OCI-LY7 (cell line): ENCODE data around the gene CYP8B1. TPM values are rescaled to one million over a fixed set of nuclear protein-coding genes. Genes with fewer than 3 reads are reported as not detected.

Experiments
- BruUV-seq: library from RNA; stranded (reverse); fragments of 400-500 nt; replicated peaks from 2 replicates; lab custom pipeline; 2021; lab: Mats Ljungman, UMichigan
- CTCF ChIA-PET: fragments of 300-600 bp; sonication (Branson Sonifier 250); formaldehyde crosslinking; loops from one replicate; lab custom pipeline; 2022; ENCODE audit warnings: antibody characterized with exemption; ENCODE audit not compliant: unreplicated experiment; lab: Charles Lee
- POLR2A ChIA-PET: fragments of 300-600 bp; sonication (Branson Sonifier 250); formaldehyde crosslinking; loops from one replicate; lab custom pipeline; 2022; ENCODE audit warnings: antibody characterized with exemption; lab: Charles Lee
- DNase-seq: peaks from one replicate; pipeline ENCODE4 v3.0.0-alpha.2; 2015; ENCODE audit warnings: low spot score
- H2AFZ ChIP-seq: fragments of 200-600 bp; sonication (generic), shearing (Covaris generic); 2 replicates; pipeline ENCODE4 v1.6.1; 2014; ENCODE audit warnings: mild to moderate bottlenecking, antibody characterized with exemption, low read length, moderate library complexity
- H3K27ac ChIP-seq: fragments of 200-600 bp; sonication (generic); 2 replicates; pipeline ENCODE4 v1.5.1; 2014; ENCODE audit warnings: mixed run types, low read depth, mild to moderate bottlenecking, moderate library complexity, low read length, inconsistent platforms; ENCODE audit not compliant: poor library complexity, severe bottlenecking
- H3K36me3 ChIP-seq: fragments of 200-600 bp; sonication (generic); 2 replicates; pipeline ENCODE4 v1.6.1; 2014; ENCODE audit warnings: mild to moderate bottlenecking, antibody characterized with exemption, low read length, moderate library complexity, mixed read lengths; ENCODE audit not compliant: insufficient read depth
- H3K4me1 ChIP-seq: fragments of 200-600 bp; sonication (generic); 2 replicates; pipeline ENCODE4 v1.5.1; 2014; ENCODE audit warnings: mild to moderate bottlenecking, low read length; ENCODE audit not compliant: insufficient read depth, poor library complexity, severe bottlenecking
- H3K4me2 ChIP-seq: fragments of 200-600 bp; sonication (generic); 2 replicates; pipeline ENCODE4 v1.6.1; 2014; ENCODE audit warnings: mild to moderate bottlenecking, low read length
- H3K4me3 ChIP-seq: fragments of 200-600 bp; sonication (generic); 2 replicates; pipeline ENCODE4 v1.5.1; 2014; ENCODE audit warnings: mild to moderate bottlenecking, low read depth, low read length; ENCODE audit not compliant: poor library complexity, severe bottlenecking
- H3K79me2 ChIP-seq: fragments of 200-600 bp; sonication (generic); 2 replicates; pipeline ENCODE4 v1.6.1; 2016; ENCODE audit warnings: low read depth, mild to moderate bottlenecking, low read length, moderate library complexity, mixed read lengths; ENCODE audit not compliant: insufficient read depth
- H3K9me2 ChIP-seq: fragments of 200-600 bp; sonication (generic); 2 replicates; pipeline ENCODE4 v1.6.1; 2016; ENCODE audit warnings: mild to moderate bottlenecking, low read length, mixed read lengths; ENCODE audit not compliant: insufficient read depth
- H3K9me3 ChIP-seq: fragments of 200-600 bp; sonication (generic); 2 replicates; pipeline ENCODE4 v1.6.1; 2014; ENCODE audit warnings: mild to moderate bottlenecking, mixed run types, low read length, mixed read lengths
- H4K20me1 ChIP-seq: fragments of 200-600 bp; sonication (generic); 2 replicates; pipeline ENCODE4 v1.6.1; 2014; ENCODE audit warnings: mild to moderate bottlenecking, antibody characterized with exemption, low read length, moderate library complexity, mixed read lengths; ENCODE audit not compliant: insufficient read depth
- EZH2phosphoT487 ChIP-seq: fragments of 200-600 bp; sonication (generic); IDR thresholded peaks from 2 replicates; pipeline ENCODE4 v1.6.1; 2018; ENCODE audit warnings: low read depth, borderline replicate concordance, mild to moderate bottlenecking, mixed run types, antibody characterized with exemption, low read length, moderate library complexity, mixed read lengths
- intact Hi-C: fragments of 100-400 bp; cut with micrococcal nuclease; formaldehyde crosslinking; loops from one replicate; pipeline ENCODE4 v1.10.0; 2022; ENCODE audit not compliant: unreplicated experiment
- total RNA-seq, 2 experiments: library from RNA; depleted of rRNA in 1 of 2; stranded (reverse); fragments of >200 nt in 1 of 2; shearing (Covaris generic) in 1 of 2; gene quantifications; 2 replicates each; pipeline ENCODE4 v1.2.3, GENCODE V29; 2014 to 2022
- TF ChIP-seq, protein P1 (sequence below): fragments of 200-600 bp; sonication (generic); conservative IDR thresholded peaks from 2 replicates; pipeline ENCODE4 v1.5.1; 2014; ENCODE audit warnings: mild to moderate bottlenecking, antibody characterized with exemption, low read length, moderate library complexity, mixed read lengths

The CYP8B1 gene
- total RNA-seq, 2 experiments from 2014 or later = not detected

GRCh38 chr3:42864321-42864950 is 11.2 kb downstream of the CYP8B1 start:
- no peaks in the 10 kb centered on the region for H3K79me2 ChIP-seq
- no peaks in the 10 kb centered on the region for H3K36me3 ChIP-seq
- CTCF ChIA-PET = no interaction called here
- H3K4me2 ChIP-seq = no peak overlapping the region
- no peaks in the 10 kb centered on the region for H3K9me2 ChIP-seq
- no peak overlapping the region for H3K4me3 ChIP-seq
- TF ChIP-seq, protein P1, sequence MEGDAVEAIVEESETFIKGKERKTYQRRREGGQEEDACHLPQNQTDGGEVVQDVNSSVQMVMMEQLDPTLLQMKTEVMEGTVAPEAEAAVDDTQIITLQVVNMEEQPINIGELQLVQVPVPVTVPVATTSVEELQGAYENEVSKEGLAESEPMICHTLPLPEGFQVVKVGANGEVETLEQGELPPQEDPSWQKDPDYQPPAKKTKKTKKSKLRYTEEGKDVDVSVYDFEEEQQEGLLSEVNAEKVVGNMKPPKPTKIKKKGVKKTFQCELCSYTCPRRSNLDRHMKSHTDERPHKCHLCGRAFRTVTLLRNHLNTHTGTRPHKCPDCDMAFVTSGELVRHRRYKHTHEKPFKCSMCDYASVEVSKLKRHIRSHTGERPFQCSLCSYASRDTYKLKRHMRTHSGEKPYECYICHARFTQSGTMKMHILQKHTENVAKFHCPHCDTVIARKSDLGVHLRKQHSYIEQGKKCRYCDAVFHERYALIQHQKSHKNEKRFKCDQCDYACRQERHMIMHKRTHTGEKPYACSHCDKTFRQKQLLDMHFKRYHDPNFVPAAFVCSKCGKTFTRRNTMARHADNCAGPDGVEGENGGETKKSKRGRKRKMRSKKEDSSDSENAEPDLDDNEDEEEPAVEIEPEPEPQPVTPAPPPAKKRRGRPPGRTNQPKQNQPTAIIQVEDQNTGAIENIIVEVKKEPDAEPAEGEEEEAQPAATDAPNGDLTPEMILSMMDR = no peak
- no peak for TF ChIP-seq EZH2phosphoT487
- H3K27ac ChIP-seq = no peak overlapping the region
- DNase-seq = no peak
- no peaks in the 10 kb centered on the region for H3K9me3 ChIP-seq
- no peak overlapping the region for H2AFZ ChIP-seq
- POLR2A ChIA-PET = no interaction called here
- H3K4me1 ChIP-seq = no peaks in the 10 kb centered on the region
- intact Hi-C loops = no loop called here
- BruUV-seq = no TSS peak
- H4K20me1 ChIP-seq = no peaks in the 10 kb centered on the region

- H4K20me1 ChIP-seq = no peaks in the 10 kb centered on the region
- no peaks in the 10 kb centered on the region for H3K9me2 ChIP-seq
- H3K4me1 ChIP-seq = no peaks in the 10 kb centered on the region
- no peak overlapping the region for H2AFZ ChIP-seq
- no peak overlapping the region for H3K27ac ChIP-seq
- ChIA-PET CTCF (no interaction called here), POLR2A (no interaction called here)
- TF ChIP-seq EZH2phosphoT487 = no peak
- TF ChIP-seq, protein P1 = no peak
- H3K79me2 ChIP-seq = no peaks in the 10 kb centered on the region
- no peaks in the 10 kb centered on the region for H3K36me3 ChIP-seq
- no TSS peak for BruUV-seq
- intact Hi-C loops = no loop called here
- H3K4me3 ChIP-seq = no peak overlapping the region
- DNase-seq = no peak
- H3K4me2 ChIP-seq = no peak overlapping the region
- no peaks in the 10 kb centered on the region for H3K9me3 ChIP-seq
Measured at GRCh38 chr3:42856544-42856943, 19.1 kb downstream of the CYP8B1 start.
